SK-N-SH treated with all-trans-retinoic acid at 6 μM for 48 hours (cell line): ENCODE data around the gene HCFC1R1.

ENCODE experiments used
- ATAC-seq: fragments of 200-7000 bp; cut with Tn5 transposase; 3 replicates; pipeline ENCODE4 v1.9.1; 2020; ENCODE audit warnings: mild to moderate bottlenecking, moderate library complexity
- ARNTL ChIP-seq: fragments of 450-650 bp; formaldehyde crosslinking; IDR thresholded peaks from 2 replicates; pipeline ENCODE4 v1.5.0; 2020; ENCODE audit warnings: low read depth, mild to moderate bottlenecking, moderate library complexity, borderline replicate concordance
- BACH2 ChIP-seq: fragments of 250-450 bp; sonication (Bioruptor Pico); IDR thresholded peaks from 2 replicates; pipeline ENCODE4 v1.9.0; 2021; ENCODE audit warnings: mild to moderate bottlenecking, borderline replicate concordance
- CSDC2 ChIP-seq: fragments of 250-450 bp; sonication (Bioruptor Pico); IDR thresholded peaks from 2 replicates; pipeline ENCODE4 v1.5.0; 2020; ENCODE audit warnings: mild to moderate bottlenecking, moderate library complexity
- ESRRG ChIP-seq: fragments of 250-450 bp; sonication (Bioruptor Pico); IDR thresholded peaks from 2 replicates; pipeline ENCODE4 v1.6.1; 2021; ENCODE audit warnings: mild to moderate bottlenecking
- GLIS3 ChIP-seq: fragments of 250-450 bp; sonication (Bioruptor Pico); IDR thresholded peaks from 2 replicates; pipeline ENCODE4 v1.5.0; 2020; ENCODE audit warnings: mild to moderate bottlenecking, moderate library complexity
- ISL1 ChIP-seq: fragments of 250-450 bp; sonication (Bioruptor Pico); IDR thresholded peaks from 2 replicates; pipeline ENCODE4 v2.1.2; 2022; ENCODE audit warnings: mild to moderate bottlenecking, moderate library complexity
- OSR1 ChIP-seq: fragments of 250-450 bp; sonication (Bioruptor Pico); IDR thresholded peaks from 2 replicates; pipeline ENCODE4 v1.8.0; 2022; ENCODE audit warnings: moderate library complexity, mild to moderate bottlenecking, inconsistent platforms
- PPARA ChIP-seq: fragments of 250-450 bp; sonication (Bioruptor Pico); IDR thresholded peaks from 2 replicates; pipeline ENCODE4 v1.5.0; 2020; ENCODE audit warnings: mild to moderate bottlenecking, borderline replicate concordance
- RARB ChIP-seq: fragments of 250-450 bp; sonication (Bioruptor Pico); IDR thresholded peaks from 2 replicates; pipeline ENCODE4 v1.8.0; 2021; ENCODE audit warnings: mild to moderate bottlenecking, moderate library complexity
- SNAI2 ChIP-seq: fragments of 250-450 bp; sonication (Bioruptor Pico); IDR thresholded peaks from 2 replicates; pipeline ENCODE4 v1.5.0; 2020; ENCODE audit warnings: mild to moderate bottlenecking, moderate library complexity
- ZC3H10 ChIP-seq: fragments of 250-450 bp; sonication (Bioruptor Pico); IDR thresholded peaks from 2 replicates; pipeline ENCODE4 v1.5.1; 2021; ENCODE audit warnings: mild to moderate bottlenecking, moderate library complexity
- ZFP3 ChIP-seq: fragments of 250-450 bp; sonication (Bioruptor Pico); IDR thresholded peaks from 2 replicates; pipeline ENCODE4 v1.5.0; 2020; ENCODE audit warnings: mild to moderate bottlenecking, moderate library complexity
- ZNF565 ChIP-seq: fragments of 450-650 bp; formaldehyde crosslinking; conservative IDR thresholded peaks from 2 replicates; pipeline ENCODE4 v1.5.0; 2020; ENCODE audit warnings: low read depth, mild to moderate bottlenecking, moderate library complexity
- ZNF70 ChIP-seq: fragments of 450-650 bp; formaldehyde crosslinking; IDR thresholded peaks from 2 replicates; pipeline ENCODE4 v1.5.0; 2020; ENCODE audit warnings: mild to moderate bottlenecking, moderate library complexity
- ZNF8 ChIP-seq: fragments of 450-650 bp; formaldehyde crosslinking; IDR thresholded peaks from 2 replicates; pipeline ENCODE4 v1.5.0; 2020; ENCODE audit warnings: mild to moderate bottlenecking, moderate library complexity
- TF ChIP-seq, protein P1 (sequence below): fragments of 250-450 bp; sonication (Bioruptor Pico); IDR thresholded peaks from 2 replicates; pipeline ENCODE4 v1.8.0; 2020; ENCODE audit warnings: mild to moderate bottlenecking, moderate library complexity, borderline replicate concordance
- TF ChIP-seq, protein P2 (sequence below): fragments of 250-450 bp; sonication (Bioruptor Pico); IDR thresholded peaks from 2 replicates; pipeline ENCODE4 v1.5.1; 2020; ENCODE audit warnings: low read depth, mild to moderate bottlenecking, moderate library complexity
- TF ChIP-seq, protein P3 (sequence below): fragments of 250-450 bp; sonication (Bioruptor Pico); IDR thresholded peaks from 2 replicates; pipeline ENCODE4 v1.5.0; 2020; ENCODE audit warnings: mild to moderate bottlenecking, moderate library complexity
- TF ChIP-seq, protein P4 (sequence below): fragments of 250-450 bp; sonication (Bioruptor Pico); IDR thresholded peaks from 2 replicates; pipeline ENCODE4 v1.5.1; 2021; ENCODE audit warnings: mild to moderate bottlenecking, moderate library complexity
- TF ChIP-seq, protein P5 (sequence below): fragments of 250-450 bp; sonication (Bioruptor Pico); IDR thresholded peaks from 2 replicates; pipeline ENCODE4 v1.8.0; 2021; ENCODE audit warnings: low read depth, mild to moderate bottlenecking, moderate library complexity, borderline replicate concordance

HCFC1R1 gene

DNA sequence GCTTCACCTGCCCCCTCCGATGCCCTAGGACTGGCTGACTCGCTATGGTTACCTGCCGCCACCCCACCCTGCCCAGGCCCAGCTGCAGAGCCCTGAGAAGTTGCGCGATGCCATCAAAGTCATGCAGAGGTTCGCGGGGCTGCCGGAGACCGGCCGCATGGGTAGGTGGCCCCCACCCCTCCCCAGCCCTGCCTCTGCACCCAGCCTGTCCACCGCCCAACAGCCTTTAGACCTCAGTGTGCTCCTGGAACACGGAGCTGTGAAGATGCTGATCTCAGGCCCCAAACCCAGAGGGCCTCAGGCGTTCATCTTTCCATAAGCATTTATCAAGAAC is 23.6 kb upstream of the HCFC1R1 start:
- TF ChIP-seq CSDC2 = no peak
- TF ChIP-seq, protein P1, sequence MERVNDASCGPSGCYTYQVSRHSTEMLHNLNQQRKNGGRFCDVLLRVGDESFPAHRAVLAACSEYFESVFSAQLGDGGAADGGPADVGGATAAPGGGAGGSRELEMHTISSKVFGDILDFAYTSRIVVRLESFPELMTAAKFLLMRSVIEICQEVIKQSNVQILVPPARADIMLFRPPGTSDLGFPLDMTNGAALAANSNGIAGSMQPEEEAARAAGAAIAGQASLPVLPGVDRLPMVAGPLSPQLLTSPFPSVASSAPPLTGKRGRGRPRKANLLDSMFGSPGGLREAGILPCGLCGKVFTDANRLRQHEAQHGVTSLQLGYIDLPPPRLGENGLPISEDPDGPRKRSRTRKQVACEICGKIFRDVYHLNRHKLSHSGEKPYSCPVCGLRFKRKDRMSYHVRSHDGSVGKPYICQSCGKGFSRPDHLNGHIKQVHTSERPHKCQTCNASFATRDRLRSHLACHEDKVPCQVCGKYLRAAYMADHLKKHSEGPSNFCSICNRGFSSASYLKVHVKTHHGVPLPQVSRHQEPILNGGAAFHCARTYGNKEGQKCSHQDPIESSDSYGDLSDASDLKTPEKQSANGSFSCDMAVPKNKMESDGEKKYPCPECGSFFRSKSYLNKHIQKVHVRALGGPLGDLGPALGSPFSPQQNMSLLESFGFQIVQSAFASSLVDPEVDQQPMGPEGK (CRISPR knock-in tag) = no peak
- TF ChIP-seq, protein P2, sequence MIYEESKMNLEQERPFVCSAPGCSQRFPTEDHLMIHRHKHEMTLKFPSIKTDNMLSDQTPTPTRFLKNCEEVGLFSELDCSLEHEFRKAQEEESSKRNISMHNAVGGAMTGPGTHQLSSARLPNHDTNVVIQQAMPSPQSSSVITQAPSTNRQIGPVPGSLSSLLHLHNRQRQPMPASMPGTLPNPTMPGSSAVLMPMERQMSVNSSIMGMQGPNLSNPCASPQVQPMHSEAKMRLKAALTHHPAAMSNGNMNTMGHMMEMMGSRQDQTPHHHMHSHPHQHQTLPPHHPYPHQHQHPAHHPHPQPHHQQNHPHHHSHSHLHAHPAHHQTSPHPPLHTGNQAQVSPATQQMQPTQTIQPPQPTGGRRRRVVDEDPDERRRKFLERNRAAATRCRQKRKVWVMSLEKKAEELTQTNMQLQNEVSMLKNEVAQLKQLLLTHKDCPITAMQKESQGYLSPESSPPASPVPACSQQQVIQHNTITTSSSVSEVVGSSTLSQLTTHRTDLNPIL (CRISPR knock-in tag) = no peak
- TF ChIP-seq, protein P3, sequence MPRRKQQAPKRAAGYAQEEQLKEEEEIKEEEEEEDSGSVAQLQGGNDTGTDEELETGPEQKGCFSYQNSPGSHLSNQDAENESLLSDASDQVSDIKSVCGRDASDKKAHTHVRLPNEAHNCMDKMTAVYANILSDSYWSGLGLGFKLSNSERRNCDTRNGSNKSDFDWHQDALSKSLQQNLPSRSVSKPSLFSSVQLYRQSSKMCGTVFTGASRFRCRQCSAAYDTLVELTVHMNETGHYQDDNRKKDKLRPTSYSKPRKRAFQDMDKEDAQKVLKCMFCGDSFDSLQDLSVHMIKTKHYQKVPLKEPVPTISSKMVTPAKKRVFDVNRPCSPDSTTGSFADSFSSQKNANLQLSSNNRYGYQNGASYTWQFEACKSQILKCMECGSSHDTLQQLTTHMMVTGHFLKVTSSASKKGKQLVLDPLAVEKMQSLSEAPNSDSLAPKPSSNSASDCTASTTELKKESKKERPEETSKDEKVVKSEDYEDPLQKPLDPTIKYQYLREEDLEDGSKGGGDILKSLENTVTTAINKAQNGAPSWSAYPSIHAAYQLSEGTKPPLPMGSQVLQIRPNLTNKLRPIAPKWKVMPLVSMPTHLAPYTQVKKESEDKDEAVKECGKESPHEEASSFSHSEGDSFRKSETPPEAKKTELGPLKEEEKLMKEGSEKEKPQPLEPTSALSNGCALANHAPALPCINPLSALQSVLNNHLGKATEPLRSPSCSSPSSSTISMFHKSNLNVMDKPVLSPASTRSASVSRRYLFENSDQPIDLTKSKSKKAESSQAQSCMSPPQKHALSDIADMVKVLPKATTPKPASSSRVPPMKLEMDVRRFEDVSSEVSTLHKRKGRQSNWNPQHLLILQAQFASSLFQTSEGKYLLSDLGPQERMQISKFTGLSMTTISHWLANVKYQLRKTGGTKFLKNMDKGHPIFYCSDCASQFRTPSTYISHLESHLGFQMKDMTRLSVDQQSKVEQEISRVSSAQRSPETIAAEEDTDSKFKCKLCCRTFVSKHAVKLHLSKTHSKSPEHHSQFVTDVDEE (CRISPR knock-in tag) = no peak
- TF ChIP-seq BACH2 (CRISPR knock-in tag) = no peak
- TF ChIP-seq, protein P4, sequence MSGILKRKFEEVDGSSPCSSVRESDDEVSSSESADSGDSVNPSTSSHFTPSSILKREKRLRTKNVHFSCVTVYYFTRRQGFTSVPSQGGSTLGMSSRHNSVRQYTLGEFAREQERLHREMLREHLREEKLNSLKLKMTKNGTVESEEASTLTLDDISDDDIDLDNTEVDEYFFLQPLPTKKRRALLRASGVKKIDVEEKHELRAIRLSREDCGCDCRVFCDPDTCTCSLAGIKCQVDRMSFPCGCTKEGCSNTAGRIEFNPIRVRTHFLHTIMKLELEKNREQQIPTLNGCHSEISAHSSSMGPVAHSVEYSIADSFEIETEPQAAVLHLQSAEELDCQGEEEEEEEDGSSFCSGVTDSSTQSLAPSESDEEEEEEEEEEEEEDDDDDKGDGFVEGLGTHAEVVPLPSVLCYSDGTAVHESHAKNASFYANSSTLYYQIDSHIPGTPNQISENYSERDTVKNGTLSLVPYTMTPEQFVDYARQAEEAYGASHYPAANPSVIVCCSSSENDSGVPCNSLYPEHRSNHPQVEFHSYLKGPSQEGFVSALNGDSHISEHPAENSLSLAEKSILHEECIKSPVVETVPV (CRISPR knock-in tag) = no peak
- no peak for TF ChIP-seq ZFP3
- no peak; the same call in 2 of the 3 replicates for ATAC-seq

DNA sequence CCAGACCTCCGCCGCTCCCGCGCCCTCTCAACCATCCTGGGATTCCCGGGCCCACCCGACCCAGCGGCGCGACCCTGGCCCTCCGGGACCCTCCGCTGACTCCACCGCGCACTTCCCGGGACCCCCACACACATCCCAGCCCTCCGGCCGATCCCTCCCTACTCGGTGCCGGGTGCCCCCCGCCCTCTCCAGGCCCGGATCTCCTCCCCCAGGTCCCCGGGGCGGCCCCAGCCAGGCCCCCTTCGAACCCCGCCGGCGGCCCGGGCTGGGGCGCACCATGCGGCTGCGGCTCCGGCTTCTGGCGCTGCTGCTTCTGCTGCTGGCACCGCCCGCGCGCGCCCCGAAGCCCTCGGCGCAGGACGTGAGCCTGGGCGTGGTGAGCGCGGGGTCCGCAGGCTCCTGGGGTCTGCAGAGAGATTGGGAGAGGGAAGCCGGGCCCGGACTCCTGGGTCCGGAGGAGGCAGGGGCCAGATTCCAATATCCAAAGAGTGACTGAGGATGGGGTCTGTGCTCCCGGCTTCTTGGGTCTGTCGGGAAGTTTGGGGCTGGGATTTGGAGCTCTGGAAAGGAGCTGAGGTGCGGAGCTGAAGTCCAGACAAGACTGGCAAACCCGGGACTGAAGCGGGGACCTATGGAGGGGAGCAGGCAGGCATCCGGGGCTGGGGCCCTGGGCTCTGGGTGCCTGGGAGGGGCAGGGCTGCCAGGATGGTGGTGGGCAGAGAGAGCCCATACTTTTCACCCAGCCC is 23.1 kb upstream of the HCFC1R1 start:
- TF ChIP-seq ZNF565 (CRISPR knock-in tag) (no peak), ZNF70 (CRISPR knock-in tag) (no peak), ISL1 (CRISPR knock-in tag) (no peak), CSDC2 (no peak), ARNTL (CRISPR knock-in tag) (no peak), ESRRG (no peak), SNAI2 (no peak), OSR1 (CRISPR knock-in tag) (no peak), RARB (CRISPR knock-in tag) (no peak), PPARA (CRISPR knock-in tag) (no peak), GLIS3 (no peak), ZNF8 (no peak), ZC3H10 (CRISPR knock-in tag) (no peak)
- TF ChIP-seq, protein P2 (CRISPR knock-in tag) = no peak
- TF ChIP-seq, protein P3 (CRISPR knock-in tag) = no peak
- TF ChIP-seq, protein P5, sequence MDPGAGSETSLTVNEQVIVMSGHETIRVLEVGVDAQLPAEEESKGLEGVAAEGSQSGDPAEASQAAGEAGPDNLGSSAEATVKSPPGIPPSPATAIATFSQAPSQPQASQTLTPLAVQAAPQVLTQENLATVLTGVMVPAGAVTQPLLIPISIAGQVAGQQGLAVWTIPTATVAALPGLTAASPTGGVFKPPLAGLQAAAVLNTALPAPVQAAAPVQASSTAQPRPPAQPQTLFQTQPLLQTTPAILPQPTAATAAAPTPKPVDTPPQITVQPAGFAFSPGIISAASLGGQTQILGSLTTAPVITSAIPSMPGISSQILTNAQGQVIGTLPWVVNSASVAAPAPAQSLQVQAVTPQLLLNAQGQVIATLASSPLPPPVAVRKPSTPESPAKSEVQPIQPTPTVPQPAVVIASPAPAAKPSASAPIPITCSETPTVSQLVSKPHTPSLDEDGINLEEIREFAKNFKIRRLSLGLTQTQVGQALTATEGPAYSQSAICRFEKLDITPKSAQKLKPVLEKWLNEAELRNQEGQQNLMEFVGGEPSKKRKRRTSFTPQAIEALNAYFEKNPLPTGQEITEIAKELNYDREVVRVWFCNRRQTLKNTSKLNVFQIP (CRISPR knock-in tag) = no peak
- TF ChIP-seq, all 23 proteins: peak for 0
- no peak; the same call in 2 of the 3 replicates for ATAC-seq
